Fibroblast of skin of back (primary cell): Measurements from ENCODE around the gene DOLPP1. TPM values are rescaled to one million over a fixed set of nuclear protein-coding genes. Genes with fewer than 3 reads are reported as not detected.
"Not testable (repeated sequence)": the region's sequence is repeated elsewhere in the genome, so short reads cannot be mapped to it uniquely, and the experiment has no call there.

Source experiments
- DNase-seq: peaks from one replicate; pipeline ENCODE4 v3.0.0-alpha.2; 2013
- polyA plus RNA-seq, 2 experiments: library from polyadenylated mRNA; unstranded; fragments of 120-200 nt; gene quantifications; one replicate each; pipeline ENCODE4 v1.2.1, GENCODE V29; 2013; ENCODE audit not compliant: insufficient read length in 2 of 2

The DOLPP1 gene
- 16.4 TPM for polyA plus RNA-seq (2013, experiment 1 of 2; ENCODE audit: insufficient read length)
- polyA plus RNA-seq (2013, experiment 2 of 2; ENCODE audit: insufficient read length): 8.3 TPM

- DNase-seq: peak; percentile 99
Measured at GRCh38 chr9:129080601-129081387, at the start of gene DOLPP1. Gene DOLPP1 (plus strand): TSS chr9:129081111. CDS start chr9:129081132, 21 bp downstream.

GRCh38 chr9:129031514-129031913 lies 49.4 kb upstream of the DOLPP1 start:
- DNase-seq: no peak

- no peak for DNase-seq
Measured at GRCh38 chr9:129032541-129033159, 48.3 kb upstream of the DOLPP1 start.

- DNase-seq: no peak
Measured at GRCh38 chr9:129033216-129033615, 47.7 kb upstream of the DOLPP1 start.

GRCh38 chr9:129035838-129036237 lies 45.1 kb upstream of the DOLPP1 start:
- not testable (repeated sequence) for DNase-seq

GRCh38 chr9:129036241-129036922 lies 44.5 kb upstream of the DOLPP1 start, which contains the start of gene MIGA2:
Gene MIGA2 (plus strand): TSS chr9:129036626. CDS start chr9:129040595, 3,969 bp downstream.
- peak; percentile 100 for DNase-seq

- no peak for DNase-seq
Measured at GRCh38 chr9:129036923-129037766, 43.8 kb upstream of the DOLPP1 start.

- DNase-seq: no peak
Measured at GRCh38 chr9:129037767-129038098, 43.2 kb upstream of the DOLPP1 start.

- no peak for DNase-seq
Measured at GRCh38 chr9:129038109-129038852, 42.6 kb upstream of the DOLPP1 start.

GRCh38 chr9:129040113-129040643 lies 40.7 kb upstream of the DOLPP1 start:
- DNase-seq: no peak

GRCh38 chr9:129042016-129042415 lies 38.9 kb upstream of the DOLPP1 start:
- no peak for DNase-seq

- DNase-seq: no peak
Measured at GRCh38 chr9:129052592-129052991, 28.3 kb upstream of the DOLPP1 start.

GRCh38 chr9:129053020-129053419 lies 27.9 kb upstream of the DOLPP1 start:
- no peak for DNase-seq

- no peak for DNase-seq
Measured at GRCh38 chr9:129054163-129054851, 26.6 kb upstream of the DOLPP1 start.

GRCh38 chr9:129058965-129059795 lies 21.7 kb upstream of the DOLPP1 start:
- no peak for DNase-seq

- no peak for DNase-seq
Measured at GRCh38 chr9:129059796-129060785, 20.8 kb upstream of the DOLPP1 start.

- no peak for DNase-seq
Measured at GRCh38 chr9:129060991-129061390, 19.9 kb upstream of the DOLPP1 start.

GRCh38 chr9:129063061-129063460 lies 17.9 kb upstream of the DOLPP1 start:
- no peak for DNase-seq
